HL-60 (cell line): ENCODE data around the gene RAB39B.

Experiments used
- DNase-seq, 2 experiments: peaks; one replicate each; pipeline ENCODE4 v3.0.0-alpha.2; 2010 to 2020; ENCODE audit warnings: low read depth in 1 of 2, low spot score in 1 of 2
- H3K27ac ChIP-seq: fragments of 250-450 bp; sonication (Bioruptor Pico); replicated peaks from 2 replicates; pipeline ENCODE4 v1.5.1; 2020; ENCODE audit warnings: mild to moderate bottlenecking, moderate library complexity
- H3K27me3 ChIP-seq: fragments of 250-450 bp; sonication (Bioruptor Pico); 2 replicates; pipeline ENCODE4 v1.5.1; 2021; ENCODE audit warnings: mild to moderate bottlenecking, moderate library complexity; ENCODE audit not compliant: insufficient read depth, poor library complexity, severe bottlenecking
- H3K4me3 ChIP-seq: replicated peaks from 2 replicates; pipeline ENCODE4 v1.5.1; 2011; ENCODE audit warnings: mild to moderate bottlenecking, control low read depth, low read length; ENCODE audit not compliant: insufficient read depth
- GABPA ChIP-seq: IDR thresholded peaks from 2 replicates; pipeline ENCODE4 v1.6.1; 2012; ENCODE audit warnings: low read depth
- POLR2AphosphoS5 ChIP-seq: IDR thresholded peaks from 2 replicates; pipeline ENCODE4 v1.6.1; 2012; ENCODE audit warnings: low read depth
- REST ChIP-seq: IDR thresholded peaks from 2 replicates; pipeline ENCODE4 v1.6.1; 2012; ENCODE audit warnings: low read depth; ENCODE audit not compliant: insufficient replicate concordance
- SPI1 ChIP-seq: IDR thresholded peaks from 2 replicates; pipeline ENCODE4 v1.6.1; 2012; ENCODE audit warnings: low read depth, mild to moderate bottlenecking, borderline replicate concordance
- TF ChIP-seq, protein P1 (sequence below): IDR thresholded peaks from one replicate; pipeline ENCODE4 v1.5.1; 2011; ENCODE audit warnings: low read length, control low read depth, inconsistent platforms; ENCODE audit not compliant: insufficient read depth

The RAB39B gene

GRCh38 chrX:155221351-155221750 lies 42.9 kb downstream of the RAB39B start:
- no peak overlapping the region for H3K27ac ChIP-seq
- no peak overlapping the region for H3K4me3 ChIP-seq
- TF ChIP-seq SPI1: no peak
- no peak for TF ChIP-seq GABPA
- no peak for TF ChIP-seq REST
- no peak for TF ChIP-seq POLR2AphosphoS5
- TF ChIP-seq, protein P1, sequence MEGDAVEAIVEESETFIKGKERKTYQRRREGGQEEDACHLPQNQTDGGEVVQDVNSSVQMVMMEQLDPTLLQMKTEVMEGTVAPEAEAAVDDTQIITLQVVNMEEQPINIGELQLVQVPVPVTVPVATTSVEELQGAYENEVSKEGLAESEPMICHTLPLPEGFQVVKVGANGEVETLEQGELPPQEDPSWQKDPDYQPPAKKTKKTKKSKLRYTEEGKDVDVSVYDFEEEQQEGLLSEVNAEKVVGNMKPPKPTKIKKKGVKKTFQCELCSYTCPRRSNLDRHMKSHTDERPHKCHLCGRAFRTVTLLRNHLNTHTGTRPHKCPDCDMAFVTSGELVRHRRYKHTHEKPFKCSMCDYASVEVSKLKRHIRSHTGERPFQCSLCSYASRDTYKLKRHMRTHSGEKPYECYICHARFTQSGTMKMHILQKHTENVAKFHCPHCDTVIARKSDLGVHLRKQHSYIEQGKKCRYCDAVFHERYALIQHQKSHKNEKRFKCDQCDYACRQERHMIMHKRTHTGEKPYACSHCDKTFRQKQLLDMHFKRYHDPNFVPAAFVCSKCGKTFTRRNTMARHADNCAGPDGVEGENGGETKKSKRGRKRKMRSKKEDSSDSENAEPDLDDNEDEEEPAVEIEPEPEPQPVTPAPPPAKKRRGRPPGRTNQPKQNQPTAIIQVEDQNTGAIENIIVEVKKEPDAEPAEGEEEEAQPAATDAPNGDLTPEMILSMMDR: no peak
- no peak for DNase-seq
- H3K27me3 ChIP-seq: no peaks in the 10 kb centered on the region

- no peak overlapping the region for H3K4me3 ChIP-seq
Observed at GRCh38 chrX:155218777-155219176, 45.5 kb downstream of the RAB39B start.

DNA sequence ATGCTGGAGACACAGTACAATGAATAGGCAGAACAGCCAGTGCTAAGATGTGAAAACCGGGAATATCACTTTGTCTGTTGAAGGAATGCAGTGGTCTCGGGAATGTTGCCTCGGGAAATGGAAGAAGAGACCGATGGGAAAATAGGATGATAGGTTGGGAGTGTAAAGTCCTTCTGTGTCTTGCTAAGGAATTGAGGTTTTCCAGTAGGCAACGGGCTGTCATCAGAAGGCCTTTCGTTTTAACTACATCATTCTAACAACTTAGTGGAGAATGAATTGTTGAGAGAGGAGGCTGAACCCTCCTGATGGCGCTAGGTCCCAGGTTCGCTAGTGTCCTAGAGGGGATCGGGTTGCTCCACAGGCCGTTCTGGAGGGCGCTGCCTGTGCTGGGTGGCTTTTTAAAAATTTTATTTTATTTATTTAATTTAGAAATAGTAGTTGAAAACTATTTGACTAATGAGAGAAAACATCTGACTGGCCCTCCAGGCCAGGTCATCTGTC lies 47.3 kb downstream of the RAB39B start:
- Histone ChIP-seq H3K27me3 (no peaks in the 10 kb centered on the region), H3K4me3 (peak overlapping the region; percentile 70), H3K27ac (peak overlapping the region; percentile 95)
- TF ChIP-seq POLR2AphosphoS5: no peak
- no peak for TF ChIP-seq REST
- TF ChIP-seq GABPA: no peak
- TF ChIP-seq SPI1: no peak
- TF ChIP-seq, protein P1: no peak
- DNase-seq: no peak

More at GRCh38 chrX:155218777-155219176, 45.5 kb downstream of the RAB39B start:
- Histone ChIP-seq H3K27ac (no peak overlapping the region), H3K27me3 (no peaks in the 10 kb centered on the region)
- no peak for DNase-seq
- TF ChIP-seq, protein P1: no peak
- TF ChIP-seq REST: no peak
- TF ChIP-seq GABPA: no peak
- no peak for TF ChIP-seq SPI1
- TF ChIP-seq POLR2AphosphoS5: no peak
